ENCODE measurements around the gene SHROOM4.

GRCh38 chrX:50799531-50799961 lies 14.4 kb downstream of the SHROOM4 start:
- no peak for TF ChIP-seq POLR2A (IDR thresholded peaks at IDR 0.05)
- no peak for TF ChIP-seq CTCF (IDR thresholded peaks at IDR 0.05)

Data from body of pancreas (tissue), 4 donors.